Stomach (tissue), 9 donors: ENCODE results near the gene COL18A1. TPM values are rescaled to one million over a fixed set of nuclear protein-coding genes. Genes with fewer than 3 reads are reported as not detected.

Experiments
- DNase-seq, 2 donors: peaks; one replicate each; pipeline versions ENCODE4 v3.0.0 to v3.0.0-alpha.2; 2013 to 2019
- H3K27ac ChIP-seq, 5 donors: fragments of 200-600 bp in 4 of 5; sonication (generic) in 4 of 5; one replicate each; pipeline ENCODE4 v1.5.1; 2013 to 2019; ENCODE audit warnings: mild to moderate bottlenecking in 1 of 5, moderate library complexity in 1 of 5
- H3K27me3 ChIP-seq, 3 donors: fragments of 200-600 bp; sonication (generic); one replicate each; pipeline ENCODE4 v1.5.1; 2017 to 2019; ENCODE audit warnings: mixed run types in 1 of 3
- H3K36me3 ChIP-seq, 4 donors: fragments of 200-600 bp; sonication (generic); 1 replicate in 3 of 4; 2 replicates in 1 of 4; pipeline ENCODE4 v1.5.1; 2016 to 2019
- H3K4me1 ChIP-seq, 4 donors: fragments of 200-600 bp; sonication (generic); one replicate each; pipeline ENCODE4 v1.5.1; 2016 to 2019
- H3K4me3 ChIP-seq, 4 donors: fragments of 200-600 bp; sonication (generic) in 3 of 4; one replicate each; pipeline ENCODE4 v1.5.1; 2016 to 2019; ENCODE audit warnings: mild to moderate bottlenecking in 1 of 4
- H3K9me3 ChIP-seq, 4 donors: fragments of 200-600 bp; sonication (generic); one replicate each; pipeline ENCODE4 v1.5.1; 2016 to 2019
- CTCF ChIP-seq, 7 experiments: fragments of 450-650 bp in 4 of 7; fragments of 200-600 bp in 3 of 7; sonication (generic) in 3 of 7; IDR thresholded peaks; one replicate each; pipeline ENCODE4 v1.5.1; 2016 to 2019; ENCODE audit warnings: antibody characterized with exemption in 7 of 7, control low read depth in 2 of 7, mild to moderate bottlenecking in 1 of 7
- EP300 ChIP-seq: sonication (generic); formaldehyde crosslinking; IDR thresholded peaks from one replicate; pipeline ENCODE4 v1.6.1; 2017; ENCODE audit warnings: antibody characterized with exemption
- POLR2A ChIP-seq, 4 donors: fragments of 450-650 bp; IDR thresholded peaks; one replicate each; pipeline ENCODE4 v1.6.1; 2016; ENCODE audit warnings: antibody characterized with exemption in 4 of 4, control low read depth in 2 of 4, mild to moderate bottlenecking in 1 of 4, moderate library complexity in 1 of 4
- POLR2AphosphoS5 ChIP-seq, 3 donors: sonication (generic); formaldehyde crosslinking; IDR thresholded peaks; one replicate each; pipeline ENCODE4 v1.6.1; 2016; ENCODE audit warnings: antibody characterized with exemption in 3 of 3
- WGBS, 5 donors: extraction: QIAGEN DNeasy Blood & Tissue Kit in 3 of 5; methylation state at CpG; one replicate each; pipeline versions ENCODE4 v1.1.5 to v1.1.7; 2013 to 2018; 5-methylcytosine and 5-hydroxymethylcytosine counted together
- intact Hi-C: fragments of 100-400 bp; cut with DNase I; formaldehyde crosslinking; loops from one replicate; pipeline ENCODE4 v1.15.1; 2023; ENCODE audit warnings: low total_unique reads
- polyA plus RNA-seq, 3 donors: library from polyadenylated mRNA; stranded (reverse); fragments of 200-250 nt; gene quantifications; one replicate each; pipeline ENCODE4 v1.2.3, GENCODE V29; 2013
- total RNA-seq, 5 donors: library from RNA; depleted of rRNA; stranded (reverse); fragments of >200 nt; gene quantifications; one replicate each; pipeline versions ENCODE4 v1.1.0 to v1.2.3, GENCODE V29; 2014 to 2016
- donor health status: healthy with polysubstance abuse.
- donor health status: Bipolar disorder and iron deficiency.
- donor health status: healthy.

Gene COL18A1
- total and polyA plus RNA-seq, 8 donors = 19.8 to 212 (median 34.6) TPM

- H3K27ac ChIP-seq = no peak overlapping the region
- H3K27me3 ChIP-seq = peaks cover 0 to 44% (median 6%) of the 10 kb centered on the region in 3 donors
- TF ChIP-seq POLR2A (IDR thresholded peaks at IDR 0.05) = no peak
- TF ChIP-seq CTCF (IDR thresholded peaks at IDR 0.05) = no peak
- TF ChIP-seq POLR2AphosphoS5 (IDR thresholded peaks at IDR 0.05) = no peak
- no peak for TF ChIP-seq EP300
- DNase-seq = no peak
- peaks cover 0 to 14% (median 8%) of the 10 kb centered on the region in 4 donors for H3K9me3 ChIP-seq
- no peak overlapping the region for H3K4me3 ChIP-seq
- H3K4me1 ChIP-seq = peaks cover 18 to 33% (median 22%) of the 10 kb centered on the region in 4 donors
- intact Hi-C loops = no loop called here
- H3K36me3 ChIP-seq = peaks cover 0 to 5% (median 0%) of the 10 kb centered on the region in 4 donors
- 77 to 88% (median 85%) methylated on average over 7 to 30 of the region's 30 CpGs for WGBS, 5 donors
These were observed 53.6 kb downstream of the COL18A1 start for GRCh38 chr21:45458281-45459170.

GRCh38 chr21:45459171-45460010 lies 54.4 kb downstream of the COL18A1 start:
- Histone ChIP-seq H3K9me3 (peaks cover 0 to 14% (median 8%) of the 10 kb centered on the region in 4 donors), H3K4me1 (peaks cover 17 to 25% (median 18%) of the 10 kb centered on the region in 4 donors), H3K27me3 (peaks cover 0 to 50% (median 6%) of the 10 kb centered on the region in 3 donors), H3K4me3 (no peak overlapping the region), H3K27ac (no peak overlapping the region), H3K36me3 (peaks cover 0 to 5% (median 0%) of the 10 kb centered on the region in 4 donors)
- DNase-seq = no peak
- TF ChIP-seq EP300 = no peak
- no peak for TF ChIP-seq CTCF (IDR thresholded peaks at IDR 0.05)
- no peak for TF ChIP-seq POLR2A (IDR thresholded peaks at IDR 0.05)
- TF ChIP-seq POLR2AphosphoS5 (IDR thresholded peaks at IDR 0.05) = no peak
- WGBS, 5 donors = 82 to 86% (median 84%) methylated on average over 13 to 23 of the region's 23 CpGs
- intact Hi-C loops = no loop called here

DNA sequence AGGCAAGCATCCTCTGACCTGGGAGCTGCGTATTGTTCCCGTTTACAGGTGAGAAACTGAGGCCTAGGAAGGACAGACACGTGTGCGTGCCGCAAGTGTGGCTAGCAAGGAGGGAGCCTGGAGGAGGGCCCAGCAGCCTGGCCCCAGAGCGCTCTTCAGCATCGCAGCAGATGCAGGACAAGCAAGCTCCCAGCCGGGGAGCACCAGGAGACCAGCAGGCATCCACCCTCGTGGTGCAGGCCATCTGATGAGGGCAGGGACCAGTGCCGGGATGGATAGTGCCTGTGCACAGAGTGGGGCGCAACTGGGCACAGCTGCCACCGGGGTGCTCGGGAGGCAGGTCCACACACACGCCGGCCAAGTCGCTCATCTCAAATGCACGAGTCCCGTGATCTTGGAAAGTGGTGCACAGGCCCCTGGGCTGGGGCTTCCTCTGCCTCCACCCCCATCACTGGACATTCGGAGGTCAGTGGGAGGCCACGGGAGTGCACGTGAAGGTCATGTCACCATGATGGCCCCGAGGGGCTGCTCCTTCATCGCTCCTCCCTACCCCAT lies 55.1 kb downstream of the COL18A1 start:
- H3K27ac ChIP-seq = no peak overlapping the region
- no peak overlapping the region for H3K4me3 ChIP-seq
- H3K4me1 ChIP-seq = peaks cover 10 to 18% (median 14%) of the 10 kb centered on the region in 4 donors
- peaks cover 0 to 49% (median 3%) of the 10 kb centered on the region in 3 donors for H3K27me3 ChIP-seq
- DNase-seq = no peak
- no peak for TF ChIP-seq CTCF (IDR thresholded peaks at IDR 0.05)
- no peak for TF ChIP-seq EP300
- TF ChIP-seq POLR2A (IDR thresholded peaks at IDR 0.05) = no peak
- no peak for TF ChIP-seq POLR2AphosphoS5 (IDR thresholded peaks at IDR 0.05)
- intact Hi-C loops = no loop called here
- peaks cover 0 to 14% (median 8%) of the 10 kb centered on the region in 4 donors for H3K9me3 ChIP-seq
- peaks cover 0 to 5% (median 0%) of the 10 kb centered on the region in 4 donors for H3K36me3 ChIP-seq
- WGBS, 5 donors = 87 to 93% (median 93%) methylated on average over 23 of the region's 23 CpGs
